ENCODE data around the gene PRDM16.

The PRDM16 gene

DNA sequence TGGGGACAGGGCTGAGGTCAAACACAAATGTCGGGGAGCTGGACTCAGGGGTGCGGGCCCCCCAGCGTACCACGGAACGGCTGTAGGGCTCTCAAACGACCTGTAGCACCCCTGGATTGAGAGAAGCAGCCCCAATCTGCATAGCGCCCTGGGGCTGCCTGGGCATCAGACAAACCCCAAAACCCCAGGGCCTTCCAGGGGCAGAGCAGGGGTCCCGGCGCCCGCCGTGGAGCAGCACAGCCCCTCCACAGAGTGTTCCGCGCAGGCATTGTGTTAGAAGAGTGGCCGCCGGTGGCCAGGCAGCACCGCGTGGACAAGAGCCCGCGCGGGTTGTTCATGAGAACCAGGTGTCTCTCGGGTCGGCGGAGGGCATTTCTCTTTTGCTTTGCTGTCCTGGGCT, 321.3 kb downstream of the PRDM16 start:
- no peak for DNase-seq

- no peak for DNase-seq
Measured at GRCh38 chr1:3391711-3392110, 322.7 kb downstream of the PRDM16 start.

GRCh38 chr1:3393024-3393986, 324.3 kb downstream of the PRDM16 start:
- DNase-seq, result no peak

DNA sequence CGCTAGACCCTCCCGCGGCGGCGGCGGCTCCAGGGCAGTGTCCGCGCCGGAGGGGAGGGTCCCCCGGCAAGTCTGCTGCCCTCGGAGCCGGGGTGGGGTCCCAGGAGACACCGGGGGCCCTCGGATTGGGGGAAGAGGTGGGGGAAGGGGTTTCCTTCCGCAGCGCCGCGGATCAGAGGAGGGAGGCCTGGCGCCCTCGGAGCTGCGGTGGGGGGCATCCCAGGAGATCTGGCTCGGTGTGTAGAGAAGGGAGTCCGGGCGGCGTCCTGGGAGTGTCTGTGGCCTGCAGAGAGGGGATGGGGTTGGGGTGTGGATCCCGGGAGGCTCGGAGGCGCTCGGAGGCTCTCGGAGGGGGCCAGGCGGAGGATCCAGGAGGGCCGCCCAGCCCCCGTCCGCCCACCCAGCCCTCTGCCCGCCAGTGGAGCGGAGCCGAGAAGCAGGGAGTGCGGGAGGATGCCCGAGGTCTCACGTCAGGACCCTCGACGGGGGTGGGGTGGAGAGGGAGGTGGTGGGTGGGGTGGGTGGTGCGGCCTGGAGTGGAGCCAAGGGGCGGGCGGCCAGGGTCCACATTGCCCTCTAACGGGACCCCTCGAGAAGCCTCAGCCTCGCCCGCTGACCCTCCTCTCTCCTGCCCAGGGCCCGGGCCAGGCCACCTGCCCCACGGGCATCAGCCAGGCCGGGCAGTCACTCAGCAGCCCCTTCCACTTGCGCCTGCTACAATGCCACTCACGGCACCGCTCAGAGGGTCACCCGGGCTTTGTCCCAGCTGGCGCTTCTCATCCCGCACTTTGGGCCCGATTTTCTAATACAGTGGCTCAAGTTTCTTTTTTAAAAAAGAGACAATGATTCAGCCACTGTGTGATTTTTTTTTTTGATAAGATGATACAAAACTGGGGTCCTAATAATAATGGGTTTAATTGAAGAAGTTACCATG, 325.3 kb downstream of the PRDM16 start:
- no peak for DNase-seq

GRCh38 chr1:3396411-3396810, 327.4 kb downstream of the PRDM16 start:
- no peak for DNase-seq

DNA sequence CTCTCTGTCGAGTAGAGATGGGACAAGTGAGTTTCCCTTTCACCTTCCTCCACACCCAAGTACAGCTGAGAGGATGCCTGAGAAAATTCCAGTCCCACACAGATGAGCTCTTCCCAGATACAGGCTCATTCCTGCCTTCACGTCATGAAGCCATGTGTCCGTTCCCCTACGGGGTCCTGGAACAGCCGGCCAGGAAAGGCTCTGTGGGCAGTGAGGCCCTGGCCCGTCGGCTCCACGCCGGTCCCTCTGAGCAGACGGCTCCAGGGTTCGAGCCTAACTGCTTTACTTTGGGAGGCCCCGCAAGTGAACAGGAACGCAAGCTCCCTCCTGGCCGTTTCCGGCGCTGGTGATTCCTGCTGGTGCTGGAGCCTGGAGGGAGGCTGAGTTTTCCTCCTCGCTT, 328.3 kb downstream of the PRDM16 start:
- DNase-seq, result no peak

- DNase-seq, result no peak
Measured at GRCh38 chr1:3398396-3399140, 329.6 kb downstream of the PRDM16 start.

- no peak for DNase-seq
Measured at GRCh38 chr1:3399732-3400131, 330.7 kb downstream of the PRDM16 start.

- DNase-seq, result no peak
Measured at GRCh38 chr1:3401585-3402257, 332.7 kb downstream of the PRDM16 start.

- no peak for DNase-seq
Measured at GRCh38 chr1:3402258-3403010, 333.4 kb downstream of the PRDM16 start.

DNA sequence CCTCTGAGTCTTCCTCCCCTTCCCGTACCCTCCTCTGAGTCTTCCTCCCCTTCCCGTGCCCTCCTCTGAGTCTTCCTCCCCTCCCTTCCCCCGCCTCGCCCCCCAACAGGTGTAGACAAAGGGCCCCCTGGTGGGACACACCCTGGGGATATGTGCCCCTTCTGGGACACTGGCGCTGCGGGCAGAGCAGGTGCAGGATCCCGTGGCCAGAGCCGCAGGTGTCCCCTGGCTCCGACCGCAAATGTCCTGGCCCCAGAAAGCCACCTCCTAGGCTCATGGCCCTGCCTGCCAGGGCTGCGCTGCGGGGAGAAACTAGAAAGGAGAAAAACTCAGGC, 334.0 kb downstream of the PRDM16 start:
- DNase-seq, result no peak

DNA sequence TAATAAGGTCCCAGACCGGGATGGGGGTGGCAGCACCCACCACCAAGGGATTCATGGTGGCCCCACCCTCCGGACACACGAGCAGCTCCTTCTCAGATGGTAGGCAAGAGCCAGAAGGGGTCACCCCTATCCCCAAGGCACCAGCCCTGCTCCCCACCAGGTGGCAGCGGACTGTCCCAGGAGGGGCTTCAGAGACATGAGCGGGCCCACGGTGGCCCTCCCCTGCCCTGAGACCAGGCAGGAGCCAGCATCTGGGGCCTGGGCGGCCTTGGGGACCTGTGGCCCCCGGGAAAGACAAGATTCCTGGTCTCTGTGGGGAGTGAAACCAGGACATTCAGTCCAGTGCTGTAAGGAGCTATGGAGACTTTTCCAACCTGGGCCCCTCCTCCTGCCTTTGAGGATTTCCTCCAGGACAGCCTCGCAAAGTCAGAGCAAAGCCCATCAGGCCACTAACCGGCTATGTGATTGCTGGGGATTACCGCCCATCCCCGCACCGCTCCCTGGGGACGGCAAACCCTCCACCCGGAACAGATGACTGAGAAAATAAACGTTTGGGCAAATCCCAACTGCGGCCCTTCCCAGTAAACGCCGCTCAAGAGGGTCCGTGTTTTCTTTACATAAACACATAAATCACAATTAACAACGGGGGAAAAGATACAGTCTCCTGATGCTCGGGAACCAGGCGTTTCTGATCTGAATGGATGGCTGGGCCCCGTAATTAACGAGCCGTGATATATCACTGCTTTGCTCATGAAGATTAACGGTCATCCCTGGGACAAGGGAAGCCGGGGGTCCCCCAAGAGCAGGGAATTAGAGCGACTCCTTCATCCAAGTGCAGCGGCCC, 334.6 kb downstream of the PRDM16 start:
- DNase-seq, result no peak

- no peak for DNase-seq
Measured at GRCh38 chr1:3404301-3404700, 335.3 kb downstream of the PRDM16 start.

DNA sequence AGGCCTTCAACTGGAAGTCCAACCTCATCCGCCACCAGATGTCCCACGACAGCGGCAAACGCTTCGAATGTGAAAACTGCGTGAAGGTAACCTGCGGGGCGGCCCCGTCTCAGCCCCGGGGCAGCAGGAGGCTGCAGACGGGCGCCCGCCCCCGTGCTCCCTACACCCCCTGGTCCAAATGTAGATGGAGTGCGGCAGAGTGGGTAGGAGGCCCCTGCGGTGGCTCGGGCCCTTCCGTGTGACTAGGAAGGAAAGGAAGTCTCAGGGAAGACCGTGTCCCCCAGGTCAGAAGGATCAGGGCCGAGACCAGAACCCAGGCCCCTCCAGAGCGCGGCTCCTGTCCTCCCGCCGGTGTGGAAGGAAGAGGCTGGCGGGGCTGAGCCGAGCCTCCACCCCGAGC, 335.8 kb downstream of the PRDM16 start:
- no peak for DNase-seq

GRCh38 chr1:3405491-3405890, 336.5 kb downstream of the PRDM16 start:
- DNase-seq, result no peak

- no peak for DNase-seq
Measured at GRCh38 chr1:3405974-3406867, 337.2 kb downstream of the PRDM16 start.

DNA sequence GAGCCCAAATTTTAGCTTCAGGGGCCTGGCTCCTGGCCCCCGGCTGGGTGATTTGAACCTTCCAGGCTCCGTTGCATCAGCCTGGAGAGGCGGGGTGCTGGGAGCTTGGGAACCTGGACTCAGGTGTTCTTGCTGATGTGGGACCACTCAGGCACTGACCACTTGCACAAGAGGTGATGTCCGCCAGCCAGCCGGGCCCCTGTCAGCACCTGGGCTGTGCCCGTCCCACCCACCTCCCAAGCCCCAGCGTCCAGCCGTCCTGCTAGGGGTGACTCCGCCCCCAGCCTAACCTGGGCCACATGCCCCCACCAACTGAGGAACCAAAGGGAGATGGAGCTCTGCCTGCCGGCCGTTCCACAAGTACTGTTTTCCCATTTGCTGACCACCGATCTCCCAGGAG, 338.0 kb downstream of the PRDM16 start:
- no peak for DNase-seq

DNA sequence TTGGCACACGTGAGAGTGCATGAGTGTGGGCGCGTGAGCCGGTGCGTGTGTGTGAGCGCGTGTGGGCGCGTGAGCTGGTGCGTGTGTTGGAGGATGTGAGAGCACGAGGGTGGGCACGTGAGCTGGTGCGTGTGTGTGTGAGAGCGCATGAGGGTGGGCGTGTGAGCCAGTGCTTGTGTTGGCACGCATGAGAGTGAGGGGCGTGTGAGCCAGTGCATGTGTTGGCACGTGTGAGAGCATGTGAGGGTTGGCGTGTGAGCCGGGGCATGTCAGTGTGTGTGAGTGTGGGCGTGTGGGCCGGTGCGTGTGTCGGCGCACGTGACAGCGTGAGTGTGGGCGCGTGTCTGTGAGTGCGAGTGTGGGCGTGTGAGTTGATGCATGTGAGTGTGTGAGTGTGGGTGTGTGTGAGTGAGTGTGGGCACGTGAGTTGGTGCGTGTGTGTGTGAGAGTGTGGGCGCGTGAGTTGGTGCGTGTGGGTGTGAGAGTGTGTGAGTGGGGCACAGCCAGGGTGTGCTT, 339.8 kb downstream of the PRDM16 start:
- DNase-seq, result no peak

- no peak for DNase-seq
Measured at GRCh38 chr1:3409366-3410141, 340.6 kb downstream of the PRDM16 start.
